ENCODE results near the gene INSR.
A peak's percentile ranks its signal among the peaks of the same experiment; 100 is the strongest.

INSR gene

GRCh38 chr19:7293762-7294557, at the start of gene INSR:
INSR (minus strand) TSS chr19:7294414; CDS start chr19:7293891, 523 bp downstream.
- Histone ChIP-seq H3K9me3 (ENCODE audit: insufficient read depth, low read length, severe bottlenecking) (no peaks in the 10 kb centered on the region), H3K4me1 (ENCODE audit: insufficient read depth, low read length) (peaks cover 20% of the 10 kb centered on the region), H3K4me3 (ENCODE audit: low read depth in 1 of 2, low read length in 2 of 2) (peak within 1 kb of the TSS; percentile 65 to 92; a peak in 3 of 4 replicates), H3K27ac (ENCODE audit: low read length) (peak within 1 kb of the TSS; percentile 76), H3K27me3 (ENCODE audit: insufficient read depth, low read length, poor library complexity) (no peaks in the 10 kb centered on the region), H3K4me2 (ENCODE audit: insufficient read depth, low read length) (peak within 1 kb of the TSS; percentile 86), H3K9ac (ENCODE audit: low read depth, low read length) (peak within 1 kb of the TSS; percentile 89), H2AFZ (ENCODE audit: low read depth, low read length) (peak within 1 kb of the TSS; percentile 86), H3K36me3 (ENCODE audit: insufficient read depth, low read length) (no peaks in the 10 kb centered on the region), H3K79me2 (ENCODE audit: insufficient read depth, low read length) (peaks cover 21% of the 10 kb centered on the region), H4K20me1 (ENCODE audit: insufficient read depth, low read length) (peaks cover 17% of the 10 kb centered on the region; the same call in 1 of the 2 replicates)
- DNase-seq (peak; percentile 87), ATAC-seq (ENCODE audit: insufficient read depth, low read depth) (peak; percentile 90)
- TF ChIP-seq EZH2 (IDR thresholded peaks at IDR 0.05; ENCODE audit: borderline replicate concordance, low read depth, low read length, severe bottlenecking) (no peak), CTCF (IDR thresholded peaks at IDR 0.05; ENCODE audit: borderline replicate concordance, extremely low read depth, low read length, poor library complexity, severe bottlenecking) (no peak)

DNA sequence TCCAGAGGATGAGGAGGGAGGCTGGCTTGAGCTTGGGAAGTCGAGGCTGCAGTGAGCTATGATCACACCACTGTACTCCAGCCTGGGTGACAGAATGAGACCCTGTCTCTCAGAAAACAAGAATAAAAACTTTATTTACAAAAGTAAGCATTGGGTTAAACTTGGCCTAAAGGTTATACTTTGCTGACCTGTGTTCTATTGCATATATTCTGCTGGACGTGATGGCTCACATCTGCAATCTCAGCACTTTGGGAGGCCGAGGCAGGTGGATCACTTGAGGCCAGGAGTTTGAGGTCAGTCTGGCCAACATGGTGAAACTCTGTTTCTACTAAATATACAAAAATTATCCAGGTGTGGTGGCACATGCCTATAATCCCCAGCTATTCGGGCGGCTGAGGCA, 47.9 kb upstream of the INSR start:
- Histone ChIP-seq H3K9me3 (ENCODE audit: insufficient read depth, low read length, severe bottlenecking) (peaks cover 1% of the 10 kb centered on the region), H3K27ac (ENCODE audit: low read length) (no peak overlapping the region), H2AFZ (ENCODE audit: low read depth, low read length) (no peak overlapping the region), H3K4me2 (ENCODE audit: insufficient read depth, low read length) (no peak overlapping the region), H3K4me1 (ENCODE audit: insufficient read depth, low read length) (peaks cover 45% of the 10 kb centered on the region), H3K9ac (ENCODE audit: low read depth, low read length) (no peak overlapping the region), H4K20me1 (ENCODE audit: insufficient read depth, low read length) (no peaks in the 10 kb centered on the region), H3K79me2 (ENCODE audit: insufficient read depth, low read length) (no peaks in the 10 kb centered on the region), H3K27me3 (ENCODE audit: insufficient read depth, low read length, poor library complexity) (no peaks in the 10 kb centered on the region), H3K4me3 (ENCODE audit: low read depth in 1 of 2, low read length in 2 of 2) (no peak overlapping the region), H3K36me3 (ENCODE audit: insufficient read depth, low read length) (no peaks in the 10 kb centered on the region)
- DNase-seq = no peak
- no peak for TF ChIP-seq EZH2 (IDR thresholded peaks at IDR 0.05; ENCODE audit: borderline replicate concordance, low read depth, low read length, severe bottlenecking)
- no peak for TF ChIP-seq CTCF (IDR thresholded peaks at IDR 0.05; ENCODE audit: borderline replicate concordance, extremely low read depth, low read length, poor library complexity, severe bottlenecking)
- ATAC-seq (ENCODE audit: insufficient read depth, low read depth) = no peak

DNA sequence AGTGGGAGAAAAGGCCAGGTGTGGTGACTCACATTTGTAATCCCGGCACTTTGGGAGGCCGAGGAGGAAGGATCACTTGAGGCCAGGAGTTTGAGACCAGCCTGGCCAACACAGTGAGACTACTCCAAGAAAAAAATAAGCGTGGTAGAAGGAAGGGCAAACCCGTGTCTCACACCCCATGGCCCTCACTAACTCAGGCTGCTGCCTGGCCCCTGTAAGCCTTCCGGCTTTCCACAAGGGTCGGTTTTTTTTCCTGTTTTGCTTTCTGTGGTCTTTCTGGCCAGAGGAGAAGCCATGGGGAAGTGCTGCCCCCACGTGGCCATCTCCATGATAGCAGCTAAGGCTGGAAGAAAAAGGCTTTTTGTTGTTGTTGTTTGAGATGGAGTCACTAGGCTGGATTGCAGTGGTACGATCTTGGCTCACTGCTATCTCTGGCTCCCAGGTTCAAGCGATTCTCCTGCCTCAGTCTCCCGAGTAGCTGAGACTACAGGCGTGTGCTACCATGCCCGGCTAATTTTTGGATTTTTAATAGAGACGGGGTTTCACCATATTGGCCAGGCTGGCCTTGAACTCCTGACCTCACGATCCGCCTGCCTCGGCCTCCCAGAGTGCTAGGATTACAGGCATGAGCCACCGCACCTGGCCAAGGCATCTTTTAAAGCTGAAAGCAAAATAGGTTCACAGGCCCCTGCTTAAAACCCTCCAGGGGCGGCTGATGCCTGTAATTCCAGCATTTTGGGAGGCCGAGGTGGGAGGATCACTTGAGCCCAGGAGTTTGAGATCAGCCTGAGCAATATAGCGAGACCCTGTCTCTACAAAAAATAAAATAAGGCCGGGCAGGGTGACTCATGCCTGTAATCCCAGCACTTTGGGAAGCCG, 47.0 kb upstream of the INSR start:
- peaks cover 49% of the 10 kb centered on the region for H3K4me1 ChIP-seq (ENCODE audit: insufficient read depth, low read length)
- H4K20me1 ChIP-seq (ENCODE audit: insufficient read depth, low read length) = no peaks in the 10 kb centered on the region
- peak overlapping the region; percentile 79 for H2AFZ ChIP-seq (ENCODE audit: low read depth, low read length)
- H3K27ac ChIP-seq (ENCODE audit: low read length) = peak overlapping the region; percentile 35
- ATAC-seq (ENCODE audit: insufficient read depth, low read depth) = peak; percentile 63
- TF ChIP-seq CTCF (IDR thresholded peaks at IDR 0.05; ENCODE audit: borderline replicate concordance, extremely low read depth, low read length, poor library complexity, severe bottlenecking) = peak; percentile 95
- TF ChIP-seq EZH2 (IDR thresholded peaks at IDR 0.05; ENCODE audit: borderline replicate concordance, low read depth, low read length, severe bottlenecking) = no peak
- H3K79me2 ChIP-seq (ENCODE audit: insufficient read depth, low read length) = no peaks in the 10 kb centered on the region
- peaks cover 7% of the 10 kb centered on the region for H3K9me3 ChIP-seq (ENCODE audit: insufficient read depth, low read length, severe bottlenecking)
- no peak overlapping the region for H3K4me3 ChIP-seq (ENCODE audit: low read depth in 1 of 2, low read length in 2 of 2)
- no peaks in the 10 kb centered on the region for H3K27me3 ChIP-seq (ENCODE audit: insufficient read depth, low read length, poor library complexity)
- H3K4me2 ChIP-seq (ENCODE audit: insufficient read depth, low read length) = peak overlapping the region; percentile 13
- DNase-seq = peak; percentile 88
- no peaks in the 10 kb centered on the region for H3K36me3 ChIP-seq (ENCODE audit: insufficient read depth, low read length)
- peak overlapping the region; percentile 23 for H3K9ac ChIP-seq (ENCODE audit: low read depth, low read length)

All from DND-41 (cell line).